ENCODE data around the gene EFNA1. TPM values are rescaled to one million over a fixed set of nuclear protein-coding genes. Genes with fewer than 3 reads are reported as not detected.
A peak's percentile ranks its signal among the peaks of the same experiment; 100 is the strongest.

The EFNA1 gene
- total and polyA plus RNA-seq, 2 of the 8 experiments (the other 6 are each of a cell fraction or from before 2014, with no cell fraction given): 4.9 to 14.6 TPM

- TF ChIP-seq MAFK (IDR thresholded peaks at IDR 0.05; ENCODE audit: low read depth, low read length) (no peak), SUZ12 (IDR thresholded peaks at IDR 0.05; ENCODE audit: low read length) (peak; percentile 77)
These were observed 46.0 kb upstream of the EFNA1 start (continued) for GRCh38 chr1:155081472-155082300.

Measured in H1 (cell line).